Choroid plexus epithelial cell (primary cell): ENCODE data around the gene ABCA13.

Source experiments
- DNase-seq: peaks from one replicate; pipeline ENCODE4 v3.0.0-alpha.2; 2010; ENCODE audit warnings: low read depth
- H3K4me3 ChIP-seq: 2 replicates; pipeline ENCODE4 v1.5.1; 2011; ENCODE audit warnings: low read depth, mild to moderate bottlenecking, control low read depth, low read length, moderate library complexity
- CTCF ChIP-seq: conservative IDR thresholded peaks from 2 replicates; pipeline ENCODE4 v1.5.1; 2011; ENCODE audit warnings: low read depth, mild to moderate bottlenecking, control low read depth, inconsistent platforms, low read length, moderate library complexity

ABCA13 gene

GRCh38 chr7:48458701-48459524 lies 287.7 kb downstream of the ABCA13 start:
- no peak for DNase-seq
- no peak overlapping the region for H3K4me3 ChIP-seq
- no peak for TF ChIP-seq CTCF

GRCh38 chr7:48466713-48467112 lies 295.5 kb downstream of the ABCA13 start:
- no peak for DNase-seq
- H3K4me3 ChIP-seq: no peak overlapping the region
- TF ChIP-seq CTCF: no peak

GRCh38 chr7:48471196-48471595 lies 299.9 kb downstream of the ABCA13 start:
- TF ChIP-seq CTCF: no peak
- DNase-seq: peak; percentile 2
- H3K4me3 ChIP-seq: no peak overlapping the region

GRCh38 chr7:48472640-48473039 lies 301.4 kb downstream of the ABCA13 start:
- H3K4me3 ChIP-seq: no peak overlapping the region
- no peak for DNase-seq
- no peak for TF ChIP-seq CTCF

- peak; percentile 4 for DNase-seq
- no peak overlapping the region for H3K4me3 ChIP-seq
- no peak for TF ChIP-seq CTCF
Measured at GRCh38 chr7:48473205-48473865, 302.1 kb downstream of the ABCA13 start.

GRCh38 chr7:48481235-48481634 lies 310.0 kb downstream of the ABCA13 start:
- no peak overlapping the region for H3K4me3 ChIP-seq
- no peak for DNase-seq
- no peak for TF ChIP-seq CTCF
